Subcutaneous adipose tissue (tissue), 4 donors: ENCODE measurements around the gene PVALEF. TPM values are rescaled to one million over a fixed set of nuclear protein-coding genes. Genes with fewer than 3 reads are reported as not detected.

Experiments used
- total RNA-seq, 4 donors: library from RNA; depleted of rRNA; stranded (reverse); fragments of >200 nt; gene quantifications; one replicate each; pipeline ENCODE4 v1.1.0, GENCODE V29; 2016
- TF ChIP-seq, protein P1 (sequence below): fragments of 450-650 bp; IDR thresholded peaks from one replicate; pipeline ENCODE4 v1.5.1; 2016; ENCODE audit warnings: low read depth, mild to moderate bottlenecking, control low read depth, antibody characterized with exemption, moderate library complexity

The PVALEF gene
- total RNA-seq, 4 donors from 2014 or later, result not detected

DNA sequence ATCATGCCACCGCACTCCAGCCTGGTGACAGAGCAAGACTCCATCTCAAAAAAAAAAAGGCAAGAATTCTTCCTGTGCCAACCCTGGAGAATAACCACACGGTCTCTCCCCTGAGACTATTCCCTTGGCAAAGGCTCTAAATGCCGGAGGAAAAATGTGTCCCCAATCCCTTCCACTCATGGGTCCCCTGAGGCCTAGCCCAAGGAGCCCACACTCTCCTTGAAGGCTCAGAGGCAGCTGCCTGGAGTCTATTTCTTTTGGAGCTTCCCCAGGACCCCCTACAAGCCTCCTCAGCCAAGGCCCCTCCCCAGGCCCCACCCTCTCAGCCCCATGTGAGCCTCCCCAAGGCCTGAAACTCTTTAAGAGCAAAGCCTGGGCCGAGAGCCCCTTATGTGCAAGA is 40.9 kb downstream of the PVALEF start:
- TF ChIP-seq, protein P1, sequence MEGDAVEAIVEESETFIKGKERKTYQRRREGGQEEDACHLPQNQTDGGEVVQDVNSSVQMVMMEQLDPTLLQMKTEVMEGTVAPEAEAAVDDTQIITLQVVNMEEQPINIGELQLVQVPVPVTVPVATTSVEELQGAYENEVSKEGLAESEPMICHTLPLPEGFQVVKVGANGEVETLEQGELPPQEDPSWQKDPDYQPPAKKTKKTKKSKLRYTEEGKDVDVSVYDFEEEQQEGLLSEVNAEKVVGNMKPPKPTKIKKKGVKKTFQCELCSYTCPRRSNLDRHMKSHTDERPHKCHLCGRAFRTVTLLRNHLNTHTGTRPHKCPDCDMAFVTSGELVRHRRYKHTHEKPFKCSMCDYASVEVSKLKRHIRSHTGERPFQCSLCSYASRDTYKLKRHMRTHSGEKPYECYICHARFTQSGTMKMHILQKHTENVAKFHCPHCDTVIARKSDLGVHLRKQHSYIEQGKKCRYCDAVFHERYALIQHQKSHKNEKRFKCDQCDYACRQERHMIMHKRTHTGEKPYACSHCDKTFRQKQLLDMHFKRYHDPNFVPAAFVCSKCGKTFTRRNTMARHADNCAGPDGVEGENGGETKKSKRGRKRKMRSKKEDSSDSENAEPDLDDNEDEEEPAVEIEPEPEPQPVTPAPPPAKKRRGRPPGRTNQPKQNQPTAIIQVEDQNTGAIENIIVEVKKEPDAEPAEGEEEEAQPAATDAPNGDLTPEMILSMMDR, result no peak

DNA sequence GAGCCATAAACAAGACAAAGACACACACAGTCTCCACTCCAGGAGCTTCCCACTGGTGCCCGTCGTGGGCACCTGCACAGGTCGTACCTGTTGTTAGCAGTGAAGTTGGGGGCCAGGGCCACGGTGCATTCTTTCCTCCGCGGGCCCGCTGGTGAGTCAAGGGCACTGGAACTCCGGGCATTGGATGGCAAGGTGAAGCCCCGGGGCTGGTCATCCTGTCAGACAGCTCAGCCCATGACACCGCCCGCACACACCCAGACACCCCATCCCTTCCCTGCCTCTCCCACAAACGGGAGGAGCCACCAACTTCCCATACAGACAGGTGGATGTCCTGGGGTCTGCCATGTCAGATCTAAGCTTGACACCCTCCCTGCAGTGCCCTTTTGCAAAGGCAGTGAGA is 41.4 kb downstream of the PVALEF start:
- TF ChIP-seq, protein P1, result no peak

DNA sequence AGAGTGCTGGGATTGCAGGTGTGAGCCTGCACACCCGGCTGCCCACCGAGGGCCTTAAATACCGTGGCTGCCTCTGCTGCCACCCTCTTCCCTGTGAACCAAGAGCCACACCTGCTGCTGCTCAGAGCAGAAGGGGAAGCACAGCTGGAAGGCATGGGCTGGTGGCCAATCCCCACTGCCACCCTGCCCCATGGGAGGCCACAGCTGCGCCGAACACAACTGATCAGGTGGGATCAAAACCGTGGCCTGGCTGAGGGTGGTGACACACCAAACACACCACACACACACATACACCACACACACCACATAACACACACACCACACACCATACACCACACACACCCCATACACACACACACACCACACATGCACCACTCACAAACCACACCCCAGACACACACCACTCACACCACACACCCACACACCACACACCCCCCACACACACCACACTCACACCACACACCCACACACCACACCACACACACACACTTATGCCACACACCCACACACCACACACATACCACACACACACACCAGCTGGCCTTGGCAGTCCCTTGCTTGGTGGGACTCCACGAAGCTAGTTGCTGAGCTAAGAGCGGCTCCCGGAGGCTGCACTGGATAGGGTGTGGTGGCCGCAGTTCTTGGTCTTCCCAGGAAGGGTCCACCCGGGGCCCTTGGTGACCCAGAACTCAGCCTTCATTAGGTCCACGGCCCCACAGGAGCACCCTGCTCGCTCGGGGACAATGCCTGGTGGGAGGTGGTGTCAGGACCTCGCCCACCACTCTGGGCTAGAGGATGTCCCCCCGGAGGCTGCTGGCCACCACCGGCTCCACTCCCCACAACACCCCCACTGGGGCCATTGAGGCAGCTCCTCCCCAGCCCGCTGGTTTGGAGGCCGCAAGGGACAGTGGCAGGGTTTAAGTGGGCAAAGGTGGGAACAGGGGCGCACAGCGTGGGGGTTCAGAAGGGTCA is 42.6 kb downstream of the PVALEF start:
- TF ChIP-seq, protein P1, result no peak

DNA sequence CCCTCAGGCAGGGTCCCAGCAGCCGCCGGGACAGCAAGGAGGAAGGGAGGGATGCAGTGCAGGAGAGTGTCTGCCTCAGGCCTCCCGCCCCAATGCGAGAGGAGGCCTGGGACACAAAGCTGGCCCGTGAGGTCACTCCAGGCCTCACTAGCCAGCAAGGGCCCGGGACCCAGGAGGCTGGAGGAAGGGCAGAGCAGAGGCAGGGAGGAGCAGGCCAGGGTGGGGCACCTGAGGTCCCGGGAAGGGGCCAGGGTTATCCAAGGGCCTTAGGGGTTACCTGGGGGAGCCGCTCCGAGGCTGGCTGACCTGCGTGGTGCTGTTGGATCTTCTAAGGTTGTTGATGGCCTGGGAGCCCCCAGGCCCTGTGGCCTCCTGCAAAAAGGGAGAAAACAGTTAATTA is 43.3 kb downstream of the PVALEF start:
- TF ChIP-seq, protein P1, result no peak

DNA sequence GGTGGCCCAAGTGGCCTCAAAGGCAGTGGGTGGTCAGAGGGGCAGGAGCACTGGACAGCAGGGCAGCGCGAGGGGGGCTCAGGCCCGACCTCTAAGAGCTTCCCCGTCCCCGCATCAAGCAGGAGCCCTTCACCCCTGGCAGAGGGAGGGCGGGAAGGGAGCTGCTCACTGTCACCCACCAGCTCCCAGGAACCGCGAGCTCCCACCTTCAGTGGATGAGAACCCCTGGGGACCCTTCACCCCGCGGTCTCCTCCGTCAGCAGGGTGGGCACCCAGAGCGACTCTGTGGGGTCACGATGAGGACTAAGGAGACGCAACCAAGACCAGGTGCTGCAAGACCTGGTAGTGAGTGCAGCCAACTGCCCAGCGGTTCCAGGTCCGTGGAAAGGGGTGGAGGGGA is 43.8 kb downstream of the PVALEF start:
- TF ChIP-seq, protein P1, result no peak

DNA sequence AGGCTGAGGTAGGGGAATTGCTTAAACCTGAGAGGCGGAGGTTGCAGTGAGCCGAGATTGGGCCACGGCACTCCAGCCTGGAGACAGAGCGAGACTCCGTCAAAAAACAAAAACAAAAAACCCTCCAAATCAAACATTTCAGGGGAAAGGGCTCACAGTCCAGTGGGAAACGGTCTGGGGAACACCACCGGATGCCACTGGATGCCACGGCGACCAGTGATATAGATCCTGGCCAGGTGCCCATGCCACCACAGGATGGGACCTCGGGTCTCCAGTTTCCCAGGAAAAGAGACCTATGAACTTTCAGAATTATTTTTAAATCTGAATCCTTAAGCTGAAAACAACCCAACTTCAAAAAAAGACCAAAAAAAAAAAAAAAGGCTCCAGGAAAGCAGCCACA is 45.2 kb downstream of the PVALEF start:
- TF ChIP-seq, protein P1, result no peak

DNA sequence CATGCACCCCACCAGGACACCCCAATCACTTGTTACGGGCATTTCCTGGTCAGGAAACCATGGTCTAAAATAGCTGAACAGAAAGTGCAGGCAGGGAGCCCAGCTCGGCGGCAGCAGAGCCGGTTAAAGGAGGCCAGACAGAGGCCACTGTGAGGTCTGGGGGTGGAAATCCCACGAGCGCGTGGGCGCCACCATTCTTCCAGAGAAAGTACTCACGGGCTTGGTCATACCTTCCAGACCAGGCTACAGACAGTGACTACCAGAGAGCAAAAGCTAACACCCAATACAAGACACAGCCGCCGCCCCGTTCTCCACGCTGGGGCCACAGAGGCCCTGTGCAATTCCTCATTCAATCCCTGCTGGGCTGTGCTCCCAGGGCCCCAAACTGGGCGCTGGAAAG is 45.6 kb downstream of the PVALEF start:
- TF ChIP-seq, protein P1, result no peak
